ENCODE results near the gene TAF11.
"Not testable (repeated sequence)": the region's sequence is repeated elsewhere in the genome, so short reads cannot be mapped to it uniquely, and the experiment has no call there.

The TAF11 gene

DNA sequence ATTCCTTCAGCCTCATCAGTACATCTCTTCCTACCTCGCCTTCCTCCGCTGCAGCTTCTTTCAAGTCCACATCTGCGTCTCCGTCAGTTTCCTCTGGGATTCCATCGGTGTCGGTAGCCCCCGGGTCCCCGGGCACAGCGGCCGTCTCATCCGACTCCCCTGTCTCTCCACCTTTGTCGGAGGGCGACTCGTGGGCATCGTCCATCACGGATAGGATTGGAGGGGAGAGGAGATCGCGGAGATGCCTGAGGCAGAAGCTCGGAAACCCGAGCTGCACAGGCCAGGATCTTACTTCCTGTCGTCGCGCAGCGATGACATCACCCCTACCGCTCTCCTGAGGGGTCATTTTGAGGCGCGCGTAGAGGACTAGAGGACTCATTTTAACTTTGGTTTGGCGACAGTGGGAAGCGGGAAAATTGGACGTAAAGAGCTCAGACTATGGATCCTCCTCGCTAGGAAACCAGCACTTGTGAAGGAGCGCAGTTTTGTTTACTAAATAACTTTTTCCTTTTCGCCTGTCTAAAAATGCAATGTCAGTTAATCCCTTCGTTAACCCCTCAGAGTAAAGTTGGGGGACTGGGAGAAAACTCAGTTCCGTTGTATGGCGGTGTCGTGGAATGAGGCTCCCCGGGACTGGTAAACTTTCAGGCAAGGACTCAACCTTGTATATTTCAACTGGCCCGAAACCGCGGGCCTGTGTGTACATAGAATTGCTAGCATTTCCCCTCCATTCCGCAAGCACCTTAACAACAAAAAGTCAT is at the start of gene TAF11:
TAF11 (minus strand) TSS at position 290 of the 761 bp plus-strand sequence; CDS start at position 205, 85 bp downstream.
- peak; percentile 92 for DNase-seq (ENCODE audit: low spot score)

GRCh38 chr6:34934516-34934915 is 46.7 kb upstream of the TAF11 start:
- no peak for DNase-seq (ENCODE audit: low spot score)

DNA sequence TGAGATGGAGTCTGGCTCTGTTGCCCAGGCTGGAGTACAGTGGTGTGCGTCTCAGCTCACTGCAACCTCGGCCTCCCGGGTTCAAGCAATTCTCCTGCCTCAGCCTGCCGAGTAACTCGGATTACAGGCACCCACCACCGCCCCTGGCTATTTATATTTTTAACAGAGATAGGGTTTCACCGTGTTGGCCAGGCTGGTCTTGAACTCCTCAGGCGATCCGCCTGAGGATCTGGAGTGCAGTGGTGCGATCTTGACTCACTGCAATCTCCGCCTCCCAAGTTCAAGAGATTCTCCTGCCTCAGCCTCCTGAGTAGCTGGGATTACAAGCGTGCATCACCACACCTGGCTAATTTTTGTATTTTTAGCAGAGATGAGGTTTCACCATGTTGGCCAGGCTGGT is 44.4 kb upstream of the TAF11 start:
- DNase-seq (ENCODE audit: low spot score), result not testable (repeated sequence)

GRCh38 chr6:34930221-34930620 is 42.4 kb upstream of the TAF11 start:
- DNase-seq (ENCODE audit: low spot score), result no peak

- DNase-seq (ENCODE audit: low spot score), result no peak
Observed at GRCh38 chr6:34929241-34929978, 41.6 kb upstream of the TAF11 start.

DNA sequence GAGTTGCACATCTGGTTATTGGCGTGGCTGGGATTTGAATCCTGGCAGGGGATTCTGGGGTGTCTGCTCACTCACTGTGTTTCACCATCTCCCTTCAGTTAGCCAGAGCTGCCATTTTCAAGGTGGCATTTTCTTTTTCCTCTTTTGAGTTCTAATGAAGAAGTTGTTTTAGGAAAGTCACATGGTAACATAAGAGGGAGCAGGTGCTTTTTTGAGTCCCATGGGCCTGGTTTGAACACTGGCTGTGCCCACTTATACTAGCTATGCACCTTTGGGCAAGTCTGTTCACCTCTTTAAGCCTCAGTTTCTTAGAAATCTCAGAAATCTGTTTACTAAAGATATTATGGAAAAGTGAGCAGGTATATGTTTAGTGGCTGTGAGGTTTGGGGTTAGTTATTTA is 40.9 kb upstream of the TAF11 start:
- no peak for DNase-seq (ENCODE audit: low spot score)

DNA sequence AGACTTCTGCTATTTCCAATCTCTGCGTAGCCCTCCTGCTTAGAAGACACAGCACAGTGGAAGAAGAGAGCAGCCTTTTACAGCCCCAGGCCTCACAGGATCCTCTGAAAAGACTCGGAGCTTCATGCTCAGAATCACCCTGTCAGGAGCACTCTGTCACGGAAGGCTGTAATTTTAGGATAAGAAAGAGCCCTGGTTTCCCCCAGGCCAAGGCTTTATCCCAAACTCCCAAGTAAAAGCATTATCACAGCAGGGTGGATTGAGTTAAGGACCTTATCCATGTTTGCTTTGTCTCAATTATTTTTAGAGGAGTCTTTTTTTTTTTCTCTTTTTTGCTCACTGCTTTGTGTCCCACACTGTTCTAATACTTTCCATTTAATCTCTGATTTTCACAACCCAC is 40.4 kb upstream of the TAF11 start:
- no peak for DNase-seq (ENCODE audit: low spot score)

DNA sequence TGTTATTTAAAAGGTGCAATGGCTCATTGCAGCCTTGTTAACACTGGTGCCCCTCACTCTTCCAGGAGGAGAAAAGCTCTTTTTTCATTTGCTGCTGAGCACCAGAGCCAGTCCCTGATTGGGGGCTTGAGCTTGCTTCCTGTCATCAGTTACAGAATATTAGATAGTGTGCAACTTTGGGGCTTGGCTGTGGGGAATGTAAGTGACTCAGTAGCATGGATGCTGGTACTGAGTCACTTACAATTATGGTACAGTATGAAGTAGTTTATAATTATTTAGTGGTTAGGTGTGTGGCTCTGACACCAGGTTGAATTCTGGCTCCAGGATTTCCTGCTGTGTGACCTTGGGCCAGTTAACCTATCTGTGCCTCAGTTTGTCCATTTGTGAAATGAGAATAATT is 38.8 kb upstream of the TAF11 start:
- DNase-seq (ENCODE audit: low spot score), result no peak

GRCh38 chr6:34924831-34925625 is 37.2 kb upstream of the TAF11 start:
- no peak for DNase-seq (ENCODE audit: low spot score)

GRCh38 chr6:34922177-34922663 is 34.4 kb upstream of the TAF11 start:
- no peak for DNase-seq (ENCODE audit: low spot score)

GRCh38 chr6:34920097-34920496 is 32.3 kb upstream of the TAF11 start:
- no peak for DNase-seq (ENCODE audit: low spot score)

DNA sequence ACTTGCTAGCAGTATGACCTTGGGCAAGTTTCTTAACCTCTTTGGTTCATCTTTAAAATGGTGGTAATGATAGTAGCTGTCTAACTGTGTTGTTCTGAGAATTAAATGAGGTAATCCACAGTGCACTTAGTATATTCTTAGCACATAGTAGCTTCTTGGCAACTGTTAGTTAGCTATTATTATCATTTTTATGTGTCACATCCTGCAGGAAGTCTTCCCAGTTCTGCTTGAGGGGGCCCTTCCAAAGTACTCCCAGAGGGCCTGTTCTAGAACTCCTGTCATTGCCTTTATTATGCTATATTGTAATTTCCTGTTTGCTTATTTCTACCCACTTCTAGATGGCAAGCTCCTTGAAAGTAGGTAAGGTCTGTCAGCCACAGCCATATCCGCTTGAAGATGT is 31.8 kb upstream of the TAF11 start:
- DNase-seq (ENCODE audit: low spot score), result no peak

GRCh38 chr6:34917626-34918285 is 29.9 kb upstream of the TAF11 start:
- no peak for DNase-seq (ENCODE audit: low spot score)

GRCh38 chr6:34916348-34916967 is 28.6 kb upstream of the TAF11 start:
- no peak for DNase-seq (ENCODE audit: low spot score)

GRCh38 chr6:34914358-34914757 is 26.5 kb upstream of the TAF11 start:
- no peak for DNase-seq (ENCODE audit: low spot score)

GRCh38 chr6:34912715-34913464 is 25.0 kb upstream of the TAF11 start:
- DNase-seq (ENCODE audit: low spot score), result peak; percentile 79

DNA sequence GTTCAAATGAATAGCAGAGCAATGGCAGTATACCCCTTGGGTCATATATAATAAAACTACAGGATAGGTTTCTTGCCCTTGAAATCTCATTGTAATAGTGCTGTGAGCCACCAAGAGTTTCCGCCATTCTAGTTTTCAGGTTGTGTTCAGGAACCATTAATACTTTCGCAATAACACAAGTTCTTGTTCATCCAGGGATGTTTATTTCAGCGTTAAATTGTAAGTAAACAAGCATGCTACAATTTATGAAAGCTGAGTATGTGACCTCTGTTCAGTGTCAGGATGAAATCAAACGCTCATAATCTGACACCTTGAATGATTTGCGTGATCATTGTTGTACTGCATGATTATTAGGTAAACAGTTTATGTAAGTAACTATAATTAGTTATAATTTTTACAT is 24.0 kb upstream of the TAF11 start:
- DNase-seq (ENCODE audit: low spot score), result no peak

DNA sequence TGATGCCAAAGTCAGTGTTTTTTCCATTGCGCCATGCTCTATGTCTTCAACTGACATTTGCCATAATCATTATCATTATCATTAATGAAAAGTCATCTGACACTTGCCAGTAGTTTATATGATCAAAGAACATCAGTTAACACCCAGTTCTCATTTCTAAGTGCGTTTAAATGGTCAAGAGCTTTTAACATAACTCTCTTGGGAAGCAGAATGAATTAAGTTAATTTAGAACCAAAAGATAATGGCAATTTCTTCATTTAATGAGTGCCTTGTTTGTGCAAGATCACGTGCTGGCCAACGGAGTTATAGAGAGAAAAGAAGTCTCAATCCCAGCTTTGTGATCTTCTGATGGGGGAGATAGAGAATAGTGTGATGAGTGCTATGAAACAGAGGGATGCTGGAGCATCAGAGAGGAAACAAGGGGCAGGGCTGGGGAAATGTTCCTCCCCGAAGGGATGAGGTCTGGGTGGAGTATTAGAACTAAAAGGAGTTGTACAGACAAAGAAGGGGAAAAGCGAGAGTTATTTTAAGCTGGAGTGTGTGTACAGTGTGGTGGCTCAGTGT is 21.6 kb upstream of the TAF11 start:
- no peak for DNase-seq (ENCODE audit: low spot score)

GRCh38 chr6:34908194-34908593 is 20.4 kb upstream of the TAF11 start:
- DNase-seq (ENCODE audit: low spot score), result no peak

- DNase-seq (ENCODE audit: low spot score), result no peak
Observed at GRCh38 chr6:34906826-34907225, 19.0 kb upstream of the TAF11 start.

All from activated CD4-positive, alpha-beta T cell treated with anti-CD3 and anti-CD28 coated beads, Interleukin-2, Interleukin-4, amounts not matched to agents 100 ng/mL and 50 ng/mL, durations not matched to agents 16 hours and 8 hours (primary cell).